Muscle layer of colon (tissue), 2 donors: Measurements from ENCODE around the gene FNDC3B.

ENCODE experiments used
- H3K27ac ChIP-seq: one replicate; pipeline ENCODE4 v1.7.0; 2013; ENCODE audit warnings: low read depth, mild to moderate bottlenecking, low read length, moderate library complexity
- H3K27me3 ChIP-seq, 2 donors: one replicate each; pipeline ENCODE4 v1.7.0; 2013; ENCODE audit warnings: low read length in 2 of 2, mild to moderate bottlenecking in 2 of 2; ENCODE audit not compliant: insufficient read depth in 2 of 2, control insufficient read depth in 1 of 2
- H3K36me3 ChIP-seq: one replicate; pipeline ENCODE4 v1.7.0; 2013; ENCODE audit warnings: mild to moderate bottlenecking, low read length; ENCODE audit not compliant: insufficient read depth
- H3K4me1 ChIP-seq: one replicate; pipeline ENCODE4 v1.7.0; 2013; ENCODE audit warnings: mild to moderate bottlenecking, low read length; ENCODE audit not compliant: insufficient read depth
- H3K4me3 ChIP-seq, 2 donors: one replicate each; pipeline ENCODE4 v1.7.0; 2013; ENCODE audit warnings: low read length in 2 of 2, low read depth in 1 of 2, mild to moderate bottlenecking in 1 of 2, moderate library complexity in 1 of 2
- H3K9ac ChIP-seq: one replicate; pipeline ENCODE4 v1.7.0; 2013; ENCODE audit warnings: low read length
- H3K9me3 ChIP-seq: one replicate; pipeline ENCODE4 v1.7.0; 2013; ENCODE audit warnings: mild to moderate bottlenecking, low read length
- donor health status: abdominal sarcoma.
- donor health status: Adenocarcinoma of cecum.

Gene FNDC3B

DNA sequence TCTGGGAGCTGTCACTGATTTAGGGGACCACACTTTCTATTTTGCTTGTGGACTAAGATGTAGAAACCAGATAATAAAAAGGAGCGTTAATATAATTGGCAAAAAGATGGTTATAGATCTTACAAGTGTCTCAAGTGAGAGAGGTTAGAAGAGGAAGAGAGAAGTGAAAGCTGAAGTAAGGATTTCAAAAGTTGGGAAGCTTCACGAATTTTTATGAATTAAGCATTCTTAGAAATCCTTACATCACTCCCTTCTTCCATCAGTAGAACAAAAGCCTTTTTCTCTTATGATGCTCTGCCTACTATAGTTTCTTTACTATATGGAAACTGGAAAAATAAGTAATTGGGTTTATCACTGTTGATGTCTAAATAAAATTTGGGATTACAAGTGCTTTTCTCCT is 146.5 kb downstream of the FNDC3B start:
- H3K4me3 ChIP-seq: no peak overlapping the region
- H3K9me3 ChIP-seq: no peaks in the 10 kb centered on the region
- no peak overlapping the region for H3K27ac ChIP-seq
- no peaks in the 10 kb centered on the region for H3K27me3 ChIP-seq
- H3K36me3 ChIP-seq: no peaks in the 10 kb centered on the region
- peaks cover 8% of the 10 kb centered on the region for H3K4me1 ChIP-seq
- H3K9ac ChIP-seq: no peak overlapping the region

GRCh38 chr3:172186607-172187006 is 147.2 kb downstream of the FNDC3B start:
- Histone ChIP-seq H3K4me1 (peaks cover 8% of the 10 kb centered on the region), H3K4me3 (no peak overlapping the region), H3K27me3 (no peaks in the 10 kb centered on the region), H3K9me3 (no peaks in the 10 kb centered on the region), H3K36me3 (no peaks in the 10 kb centered on the region), H3K9ac (no peak overlapping the region), H3K27ac (no peak overlapping the region)

DNA sequence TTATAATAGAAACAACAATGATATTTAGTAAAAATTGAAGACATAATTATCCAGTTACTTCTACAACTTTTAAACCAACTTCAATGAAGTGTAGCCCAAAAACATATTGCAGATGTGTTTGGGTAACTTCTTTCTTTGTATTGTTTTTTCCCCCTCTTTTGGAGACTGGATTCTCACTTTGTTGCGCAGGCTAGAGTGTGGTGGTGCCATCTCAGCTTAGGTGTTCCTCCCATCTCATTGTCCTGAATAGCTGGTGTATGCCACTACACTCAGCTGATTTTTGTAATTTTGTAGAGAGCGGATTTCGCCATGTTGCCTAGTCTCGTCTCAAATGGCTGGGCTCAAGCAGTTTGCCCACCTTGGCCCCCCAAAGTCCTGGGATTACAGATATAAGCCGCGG is 148.1 kb downstream of the FNDC3B start:
- Histone ChIP-seq H3K9ac (no peak overlapping the region), H3K9me3 (no peaks in the 10 kb centered on the region), H3K36me3 (no peaks in the 10 kb centered on the region), H3K27me3 (no peaks in the 10 kb centered on the region), H3K4me1 (no peaks in the 10 kb centered on the region), H3K4me3 (no peak overlapping the region), H3K27ac (no peak overlapping the region)

DNA sequence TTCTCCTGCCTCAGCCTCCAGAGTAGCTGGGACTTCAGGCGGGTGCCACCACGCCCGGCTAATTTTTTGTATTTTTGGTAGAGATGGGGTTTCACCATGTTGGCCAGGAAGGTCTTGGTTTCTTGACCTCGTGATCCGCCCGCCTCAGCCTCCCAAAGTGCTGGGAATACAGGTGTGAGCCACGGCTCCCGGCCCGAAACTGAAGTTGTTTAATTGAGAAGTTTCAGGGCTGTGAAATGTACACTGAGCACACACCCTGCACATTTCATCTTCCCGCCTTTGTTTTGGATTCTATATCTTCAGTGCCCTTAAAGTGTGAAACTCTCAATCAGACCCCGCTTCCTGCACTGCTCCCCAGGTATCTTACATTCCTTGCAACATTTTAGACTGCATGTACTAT is 149.1 kb downstream of the FNDC3B start:
- Histone ChIP-seq H3K4me3 (no peak overlapping the region), H3K9me3 (no peaks in the 10 kb centered on the region), H3K27me3 (no peaks in the 10 kb centered on the region), H3K36me3 (no peaks in the 10 kb centered on the region), H3K27ac (no peak overlapping the region), H3K4me1 (no peaks in the 10 kb centered on the region), H3K9ac (no peak overlapping the region)

- no peaks in the 10 kb centered on the region for H3K27me3 ChIP-seq
- H3K27ac ChIP-seq: no peak overlapping the region
- H3K9ac ChIP-seq: no peak overlapping the region
- no peak overlapping the region for H3K4me3 ChIP-seq
- no peaks in the 10 kb centered on the region for H3K4me1 ChIP-seq
- no peaks in the 10 kb centered on the region for H3K9me3 ChIP-seq
- H3K36me3 ChIP-seq: no peaks in the 10 kb centered on the region
Measured at GRCh38 chr3:172189213-172189612, 149.8 kb downstream of the FNDC3B start.

GRCh38 chr3:172189987-172190603 is 150.7 kb downstream of the FNDC3B start:
- Histone ChIP-seq H3K27ac (no peak overlapping the region), H3K4me1 (peaks cover 6% of the 10 kb centered on the region), H3K9me3 (no peaks in the 10 kb centered on the region), H3K4me3 (no peak overlapping the region), H3K27me3 (no peaks in the 10 kb centered on the region), H3K9ac (no peak overlapping the region), H3K36me3 (no peaks in the 10 kb centered on the region)

- Histone ChIP-seq H3K36me3 (no peaks in the 10 kb centered on the region), H3K9ac (no peak overlapping the region), H3K4me3 (no peak overlapping the region), H3K4me1 (peaks cover 12% of the 10 kb centered on the region), H3K9me3 (no peaks in the 10 kb centered on the region), H3K27me3 (no peaks in the 10 kb centered on the region), H3K27ac (no peak overlapping the region)
Measured at GRCh38 chr3:172190980-172191379, 151.6 kb downstream of the FNDC3B start.

- H3K36me3 ChIP-seq: no peaks in the 10 kb centered on the region
- peaks cover 12% of the 10 kb centered on the region for H3K4me1 ChIP-seq
- H3K27ac ChIP-seq: no peak overlapping the region
- H3K9ac ChIP-seq: no peak overlapping the region
- no peak overlapping the region for H3K4me3 ChIP-seq
- no peaks in the 10 kb centered on the region for H3K27me3 ChIP-seq
- no peaks in the 10 kb centered on the region for H3K9me3 ChIP-seq
Measured at GRCh38 chr3:172191629-172192028, 152.3 kb downstream of the FNDC3B start.

- Histone ChIP-seq H3K9ac (no peak overlapping the region), H3K4me1 (peaks cover 12% of the 10 kb centered on the region), H3K4me3 (no peak overlapping the region), H3K36me3 (no peaks in the 10 kb centered on the region), H3K27me3 (no peaks in the 10 kb centered on the region), H3K9me3 (no peaks in the 10 kb centered on the region), H3K27ac (no peak overlapping the region)
Measured at GRCh38 chr3:172192830-172193415, 153.5 kb downstream of the FNDC3B start.

- H3K9me3 ChIP-seq: no peaks in the 10 kb centered on the region
- H3K4me3 ChIP-seq: no peak overlapping the region
- no peaks in the 10 kb centered on the region for H3K36me3 ChIP-seq
- no peaks in the 10 kb centered on the region for H3K27me3 ChIP-seq
- no peak overlapping the region for H3K9ac ChIP-seq
- H3K27ac ChIP-seq: no peak overlapping the region
- H3K4me1 ChIP-seq: peaks cover 12% of the 10 kb centered on the region
Measured at GRCh38 chr3:172193436-172193835, 154.1 kb downstream of the FNDC3B start.

- H3K4me3 ChIP-seq: no peak overlapping the region
- H3K36me3 ChIP-seq: no peaks in the 10 kb centered on the region
- no peaks in the 10 kb centered on the region for H3K27me3 ChIP-seq
- H3K9me3 ChIP-seq: no peaks in the 10 kb centered on the region
- H3K9ac ChIP-seq: no peak overlapping the region
- H3K4me1 ChIP-seq: peaks cover 13% of the 10 kb centered on the region
- no peak overlapping the region for H3K27ac ChIP-seq
Measured at GRCh38 chr3:172194702-172195406, 155.5 kb downstream of the FNDC3B start.

- no peak overlapping the region for H3K9ac ChIP-seq
- no peak overlapping the region for H3K27ac ChIP-seq
- H3K4me3 ChIP-seq: no peak overlapping the region
- H3K4me1 ChIP-seq: peaks cover 18% of the 10 kb centered on the region
- no peaks in the 10 kb centered on the region for H3K27me3 ChIP-seq
- H3K9me3 ChIP-seq: no peaks in the 10 kb centered on the region
- no peaks in the 10 kb centered on the region for H3K36me3 ChIP-seq
Measured at GRCh38 chr3:172195407-172195754, 156.0 kb downstream of the FNDC3B start.
